Activated T-cell treated with anti-CD3 and anti-CD28 coated beads, Interleukin-2, amount 50 U/mL, for 72 hours (primary cell): ENCODE measurements around the gene LRRC4C. TPM values are rescaled to one million over a fixed set of nuclear protein-coding genes. Genes with fewer than 3 reads are reported as not detected.

ENCODE experiments used
- ATAC-seq, 2 donors: fragments of 150-1000 bp; cut with Tn5 transposase; replicated peaks in 1 of 2; 2 replicates each; pipeline ENCODE4 v1.10.0; 2021; ENCODE audit warnings: moderate library complexity in 2 of 2, mild to moderate bottlenecking in 1 of 2
- DNase-seq, 2 donors: peaks; one replicate each; pipeline ENCODE4 v3.0.0; 2021 to 2022; ENCODE audit warnings: mixed read lengths in 1 of 2
- H3K27ac Mint-ChIP-seq: one replicate; pipeline ENCODE4 v1.8.0; 2022; ENCODE audit warnings: mild to moderate bottlenecking, moderate library complexity, mixed read lengths
- H3K27me3 Mint-ChIP-seq: one replicate; pipeline ENCODE4 v1.8.0; 2022; ENCODE audit warnings: low read depth, mixed read lengths
- H3K36me3 Mint-ChIP-seq, 2 donors: one replicate each; pipeline ENCODE4 v1.8.0; 2022; ENCODE audit warnings: mixed read lengths in 2 of 2, mild to moderate bottlenecking in 1 of 2; ENCODE audit not compliant: insufficient read depth in 2 of 2
- H3K4me1 Mint-ChIP-seq: one replicate; pipeline ENCODE4 v1.8.0; 2022; ENCODE audit warnings: low read depth, mixed read lengths
- H3K4me3 Mint-ChIP-seq, 2 donors: one replicate each; pipeline ENCODE4 v1.8.0; 2022; ENCODE audit warnings: mild to moderate bottlenecking in 2 of 2, mixed read lengths in 2 of 2, moderate library complexity in 2 of 2
- H3K9me3 Mint-ChIP-seq, 2 donors: one replicate each; pipeline ENCODE4 v1.8.0; 2022; ENCODE audit warnings: mixed read lengths in 2 of 2
- total RNA-seq, 2 donors: library from RNA; stranded (reverse); gene quantifications; one replicate each; pipeline ENCODE4 v1.2.3, GENCODE V29; 2022

LRRC4C gene
- not detected for total RNA-seq

DNA sequence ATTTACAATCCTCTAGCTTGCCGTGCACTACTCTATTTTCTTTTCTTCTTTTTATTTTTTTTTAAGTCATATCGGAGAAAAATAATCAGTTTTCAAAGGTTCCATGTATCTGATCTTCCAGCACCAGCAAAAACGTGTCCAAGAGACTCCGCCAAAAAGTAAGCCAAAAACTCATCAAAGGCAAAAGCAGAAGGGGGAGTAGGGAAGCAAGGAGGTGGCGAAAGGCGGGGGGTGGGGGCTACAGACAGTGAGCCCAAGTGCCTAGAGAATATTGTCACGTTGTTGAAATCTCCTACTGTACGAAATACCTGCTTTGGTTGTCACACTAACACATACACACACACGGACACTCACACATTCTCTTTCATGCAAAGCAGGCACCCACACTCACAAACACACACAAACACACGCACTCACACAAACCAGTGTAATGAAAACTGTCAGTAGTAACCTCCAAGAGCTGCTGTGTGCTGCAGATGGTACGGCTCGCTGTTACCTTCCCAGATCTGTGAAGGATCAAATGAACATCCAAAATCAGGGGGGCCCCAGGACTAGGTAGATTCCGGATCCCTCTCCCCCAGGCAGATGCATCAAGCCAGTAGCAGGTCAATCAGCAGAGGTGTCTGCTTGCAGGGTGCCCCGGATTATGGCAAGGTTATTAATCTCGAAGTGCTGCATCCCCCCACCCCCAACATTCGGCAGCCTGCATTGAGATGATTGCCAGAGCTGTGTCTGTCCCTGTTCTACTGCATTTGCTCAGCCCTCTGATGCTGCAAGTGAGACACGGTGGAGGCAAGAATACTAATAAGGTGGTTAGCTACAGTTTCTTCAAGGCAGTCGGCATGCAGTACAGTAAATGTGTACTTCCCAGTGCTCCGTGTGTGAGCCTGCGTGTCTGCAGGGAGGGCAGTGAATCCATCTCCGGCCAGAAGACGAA lies at the start of gene LRRC4C:
Gene LRRC4C (minus strand): TSS at position 188 of the 937 bp plus-strand sequence.
- Mint-ChIP-seq H3K4me3 (no peak within 1 kb of the TSS), H3K36me3 (peaks cover 0 to 1% of the 10 kb centered on the region in 2 donors), H3K27me3 (peaks cover 23% of the 10 kb centered on the region), H3K4me1 (no peaks in the 10 kb centered on the region), H3K27ac (no peak within 1 kb of the TSS), H3K9me3 (peaks cover 2 to 6% of the 10 kb centered on the region in 2 donors)
- ATAC-seq (no peak), DNase-seq (no peak)

DNA sequence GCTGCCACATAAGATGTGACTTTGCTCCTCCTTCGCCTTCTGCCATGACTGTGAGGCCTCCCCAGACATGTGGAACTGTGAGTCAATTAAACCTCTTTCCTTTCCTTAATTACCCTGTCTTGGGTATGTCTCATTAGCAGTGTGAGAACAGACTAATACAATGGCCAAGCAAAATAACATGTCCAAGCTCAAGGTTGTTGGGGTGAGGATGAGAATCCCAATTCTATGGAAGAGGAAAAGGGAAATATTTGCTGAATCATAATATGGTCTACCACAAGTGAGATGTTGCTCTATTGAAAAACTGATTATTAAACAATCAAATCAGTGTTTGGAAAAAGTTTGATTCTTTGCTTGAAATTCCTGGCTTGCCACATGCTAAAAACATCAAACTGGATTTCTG lies 48.7 kb upstream of the LRRC4C start:
- no peak overlapping the region for H3K4me3 Mint-ChIP-seq
- H3K36me3 Mint-ChIP-seq = peaks cover 0 to 1% of the 10 kb centered on the region in 2 donors
- DNase-seq (no peak), ATAC-seq (no peak)
- no peaks in the 10 kb centered on the region for H3K27me3 Mint-ChIP-seq
- H3K4me1 Mint-ChIP-seq = no peaks in the 10 kb centered on the region
- peaks cover 9 to 14% of the 10 kb centered on the region in 2 donors for H3K9me3 Mint-ChIP-seq
- H3K27ac Mint-ChIP-seq = no peak overlapping the region

DNA sequence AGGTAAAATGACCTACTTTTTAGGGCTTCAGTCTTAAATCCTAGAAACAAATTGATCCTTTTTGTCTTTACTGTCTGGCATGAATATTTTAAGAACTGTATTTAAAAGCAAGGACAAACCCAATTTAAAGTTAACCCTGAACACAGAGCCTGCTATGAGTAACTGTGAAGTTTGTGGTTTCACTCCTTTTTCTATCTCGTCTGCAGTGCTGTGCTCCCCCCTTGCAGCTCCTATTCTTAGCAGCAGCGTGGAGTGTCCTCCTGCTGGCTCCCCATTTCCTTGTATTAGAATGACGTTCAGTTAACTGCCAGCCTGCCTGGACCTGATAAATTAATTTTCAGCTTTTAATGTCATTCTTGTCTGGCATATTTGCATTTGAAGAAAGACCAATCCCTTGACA lies 40.0 kb upstream of the LRRC4C start:
- Mint-ChIP-seq H3K27me3 (no peaks in the 10 kb centered on the region), H3K27ac (no peak overlapping the region), H3K4me1 (no peaks in the 10 kb centered on the region), H3K4me3 (no peak overlapping the region), H3K9me3 (peaks cover 15 to 18% of the 10 kb centered on the region in 2 donors), H3K36me3 (peaks cover 2 to 4% of the 10 kb centered on the region in 2 donors)
- ATAC-seq (no peak), DNase-seq (no peak)

DNA sequence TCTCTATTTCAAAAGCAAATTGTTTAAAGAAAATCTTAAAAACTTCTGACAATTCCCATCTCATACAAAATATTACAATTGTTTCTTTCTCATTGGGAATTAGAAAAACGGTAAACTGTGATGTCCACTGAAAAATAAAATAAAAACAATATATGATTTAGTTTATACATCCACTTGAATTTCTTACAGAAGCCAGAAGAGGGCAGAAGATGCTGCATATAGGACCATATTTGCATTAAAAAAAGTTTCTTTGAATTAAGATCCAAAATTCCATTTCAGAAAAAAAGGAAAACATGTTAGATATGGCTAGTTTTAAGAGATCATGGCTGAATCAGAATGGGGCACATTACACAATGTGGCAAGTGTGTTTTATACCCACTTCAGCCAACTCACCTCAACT lies 39.3 kb upstream of the LRRC4C start:
- peaks cover 2 to 4% of the 10 kb centered on the region in 2 donors for H3K36me3 Mint-ChIP-seq
- no peaks in the 10 kb centered on the region for H3K27me3 Mint-ChIP-seq
- no peak overlapping the region for H3K4me3 Mint-ChIP-seq
- no peak overlapping the region for H3K27ac Mint-ChIP-seq
- H3K9me3 Mint-ChIP-seq = peaks cover 13 to 18% of the 10 kb centered on the region in 2 donors
- no peaks in the 10 kb centered on the region for H3K4me1 Mint-ChIP-seq
- ATAC-seq (no peak), DNase-seq (no peak)

DNA sequence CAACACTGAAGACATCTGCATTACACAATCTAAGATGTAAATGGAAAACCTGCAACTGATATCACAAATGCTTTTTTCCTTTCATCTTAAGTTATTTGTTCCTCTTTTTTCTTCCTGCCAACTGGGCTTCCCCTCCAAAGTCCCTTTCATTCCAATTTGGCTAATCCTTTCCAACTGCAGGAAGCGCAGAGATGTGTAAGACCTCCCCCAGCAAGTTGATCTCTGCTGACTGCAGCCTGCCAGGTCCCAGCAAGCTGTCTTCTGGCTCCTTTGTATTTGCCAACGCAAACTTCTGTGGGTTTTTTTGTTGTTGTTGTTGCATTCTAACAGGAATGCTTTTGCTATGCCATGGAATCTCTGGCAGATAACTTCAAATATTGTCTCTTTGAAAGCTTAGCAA lies 38.5 kb upstream of the LRRC4C start:
- Mint-ChIP-seq H3K9me3 (peaks cover 12 to 18% of the 10 kb centered on the region in 2 donors), H3K36me3 (peaks cover 2 to 4% of the 10 kb centered on the region in 2 donors), H3K27me3 (no peaks in the 10 kb centered on the region), H3K27ac (no peak overlapping the region), H3K4me1 (no peaks in the 10 kb centered on the region), H3K4me3 (no peak overlapping the region)
- DNase-seq = no peak
- ATAC-seq = no peak

DNA sequence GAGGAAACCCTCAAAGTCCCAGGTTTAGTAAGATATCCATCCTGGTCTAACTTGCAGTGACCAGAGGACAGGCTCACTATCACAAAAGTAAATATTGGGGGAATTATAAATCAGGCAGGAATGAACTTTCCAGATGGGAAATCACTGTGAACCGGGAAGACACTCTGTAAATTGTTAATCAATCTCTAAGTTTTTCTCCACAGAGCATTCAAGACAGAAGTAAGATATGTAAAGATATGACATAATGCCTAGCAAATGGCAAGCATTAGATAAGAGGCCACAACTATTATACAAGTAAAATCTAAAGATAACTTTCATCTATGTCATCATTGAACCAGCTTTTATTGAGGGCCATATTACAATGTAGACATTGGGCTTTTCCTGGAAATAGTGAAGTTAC lies 35.3 kb upstream of the LRRC4C start:
- peaks cover 0 to 3% of the 10 kb centered on the region in 2 donors for H3K36me3 Mint-ChIP-seq
- no peaks in the 10 kb centered on the region for H3K4me1 Mint-ChIP-seq
- no peak overlapping the region for H3K27ac Mint-ChIP-seq
- DNase-seq (no peak), ATAC-seq (no peak)
- peaks cover 7 to 11% of the 10 kb centered on the region in 2 donors for H3K9me3 Mint-ChIP-seq
- H3K27me3 Mint-ChIP-seq = no peaks in the 10 kb centered on the region
- no peak overlapping the region for H3K4me3 Mint-ChIP-seq

DNA sequence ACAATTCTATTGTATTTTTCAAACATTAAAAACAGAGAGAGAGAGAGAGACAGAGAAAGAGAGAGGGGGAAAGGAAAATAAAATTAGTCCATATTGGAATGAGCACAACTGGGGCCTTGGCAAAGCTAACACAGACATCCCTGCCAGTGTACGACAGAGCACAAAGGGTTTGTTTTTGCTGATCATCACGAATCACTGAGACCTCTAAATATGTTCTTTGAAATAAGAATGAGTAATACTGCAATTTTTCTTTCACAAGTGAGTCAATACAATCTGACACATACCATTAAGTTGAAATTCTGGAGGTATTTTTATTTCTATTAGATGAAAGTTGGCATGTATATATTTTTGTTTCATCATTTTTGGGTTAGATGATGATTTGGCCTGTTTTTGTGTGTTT lies 27.0 kb upstream of the LRRC4C start:
- Mint-ChIP-seq H3K4me1 (no peaks in the 10 kb centered on the region), H3K9me3 (peaks cover 5 to 10% of the 10 kb centered on the region in 2 donors), H3K4me3 (no peak overlapping the region), H3K36me3 (peaks cover 0 to under 1% of the 10 kb centered on the region in 2 donors), H3K27me3 (no peaks in the 10 kb centered on the region), H3K27ac (no peak overlapping the region)
- no peak for ATAC-seq
- DNase-seq = no peak

DNA sequence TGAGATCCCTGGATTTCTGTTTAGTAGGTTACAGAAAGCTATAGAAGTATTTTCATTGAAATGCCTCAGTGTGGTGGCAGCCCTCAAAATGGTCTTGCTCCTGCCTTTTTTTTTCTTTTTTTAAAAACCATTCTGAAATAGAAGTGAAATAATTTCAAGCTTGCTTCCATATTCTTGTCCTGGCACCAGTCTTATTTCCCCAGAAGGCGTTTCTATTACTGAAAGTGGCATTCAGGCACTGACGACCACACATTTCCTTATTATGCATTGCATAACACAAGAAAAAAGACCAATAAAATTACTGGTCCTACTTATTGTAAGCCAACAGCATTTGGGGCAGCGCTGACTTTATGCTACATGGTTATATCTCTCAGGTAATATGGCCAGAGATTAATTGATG lies 24.5 kb upstream of the LRRC4C start:
- H3K4me1 Mint-ChIP-seq = no peaks in the 10 kb centered on the region
- no peak overlapping the region for H3K27ac Mint-ChIP-seq
- no peaks in the 10 kb centered on the region for H3K36me3 Mint-ChIP-seq
- H3K9me3 Mint-ChIP-seq = peaks cover 2 to 4% of the 10 kb centered on the region in 2 donors
- ATAC-seq (no peak), DNase-seq (no peak)
- H3K27me3 Mint-ChIP-seq = no peaks in the 10 kb centered on the region
- no peak overlapping the region for H3K4me3 Mint-ChIP-seq

DNA sequence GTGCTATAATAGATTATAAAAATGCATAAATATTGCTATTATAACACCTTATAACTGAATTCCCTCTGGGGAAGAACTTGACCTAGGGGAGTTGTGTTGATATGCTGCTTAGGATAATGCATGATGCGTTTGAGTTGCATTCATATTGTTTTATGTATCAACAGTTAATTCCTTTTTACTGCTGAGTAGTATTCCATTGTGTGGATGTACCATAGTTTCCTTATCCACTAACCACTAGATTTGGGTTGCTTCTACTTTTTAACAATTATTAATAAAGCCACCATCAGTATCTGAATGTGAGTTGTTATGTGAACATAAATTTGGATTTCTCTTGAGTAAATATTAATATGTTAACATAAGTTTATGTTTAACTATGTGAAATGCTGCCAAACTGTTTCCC lies 19.7 kb upstream of the LRRC4C start:
- Mint-ChIP-seq H3K36me3 (no peaks in the 10 kb centered on the region), H3K9me3 (peaks cover 4 to 6% of the 10 kb centered on the region in 2 donors), H3K27ac (no peak overlapping the region), H3K4me1 (no peaks in the 10 kb centered on the region), H3K27me3 (no peaks in the 10 kb centered on the region), H3K4me3 (no peak overlapping the region)
- no peak for DNase-seq
- no peak for ATAC-seq

DNA sequence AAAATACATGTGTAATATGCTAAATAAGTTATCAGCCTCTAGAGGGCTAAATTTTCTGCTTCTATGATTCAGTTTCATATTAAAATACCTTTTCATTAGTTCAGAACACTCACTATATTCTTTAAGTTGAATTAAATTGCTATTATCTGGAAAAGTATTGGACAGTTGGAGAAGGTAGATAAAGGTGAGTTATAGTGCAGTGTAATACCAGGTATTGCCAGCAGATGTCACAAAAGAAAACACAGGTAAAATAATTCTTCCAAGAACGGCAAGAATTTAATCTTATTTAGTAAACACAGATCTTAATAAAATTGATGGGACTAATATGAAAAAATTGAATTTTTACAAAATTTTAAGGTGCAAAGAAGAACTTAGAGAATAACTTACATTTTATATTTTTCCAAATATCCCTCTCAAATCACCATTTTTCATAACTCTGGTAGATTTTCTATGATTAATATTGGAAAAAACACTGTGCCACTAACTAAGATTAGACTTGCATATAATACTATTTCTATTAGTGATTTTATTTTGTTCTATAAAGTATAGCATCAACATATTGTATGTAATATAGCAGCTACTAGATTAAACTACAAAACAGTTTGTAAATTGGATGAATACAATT lies 1.7 kb upstream of the LRRC4C start:
- Mint-ChIP-seq H3K4me1 (no peaks in the 10 kb centered on the region), H3K36me3 (peaks cover 0 to 1% of the 10 kb centered on the region in 2 donors), H3K27ac (no peak overlapping the region), H3K27me3 (peaks cover 23% of the 10 kb centered on the region), H3K4me3 (no peak overlapping the region), H3K9me3 (peaks cover 2 to 4% of the 10 kb centered on the region in 2 donors)
- ATAC-seq (no peak), DNase-seq (peak in 1 of 2 donors; percentile 1)

DNA sequence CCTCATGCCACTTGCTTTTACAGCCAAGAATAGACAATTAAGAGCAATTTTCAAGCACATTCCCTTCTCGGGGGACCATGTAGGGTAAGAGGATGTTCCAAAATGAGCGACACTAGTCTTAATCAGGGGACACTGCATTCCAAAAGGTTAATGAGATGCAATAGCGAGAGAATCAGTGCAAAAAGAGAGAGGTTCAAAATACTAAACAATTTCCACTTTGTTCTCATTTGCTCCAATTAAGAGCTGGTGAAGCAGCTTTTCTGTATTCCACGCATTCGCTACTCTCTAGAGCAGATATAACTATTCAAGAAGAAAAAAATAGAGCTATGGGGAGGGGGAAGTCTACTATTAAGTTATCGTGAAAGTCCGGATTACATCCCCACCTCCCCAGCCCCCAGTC lies 811 bp downstream of the LRRC4C start:
- peaks cover 2 to 4% of the 10 kb centered on the region in 2 donors for H3K9me3 Mint-ChIP-seq
- ATAC-seq = no peak
- H3K27ac Mint-ChIP-seq = no peak overlapping the region

DNA sequence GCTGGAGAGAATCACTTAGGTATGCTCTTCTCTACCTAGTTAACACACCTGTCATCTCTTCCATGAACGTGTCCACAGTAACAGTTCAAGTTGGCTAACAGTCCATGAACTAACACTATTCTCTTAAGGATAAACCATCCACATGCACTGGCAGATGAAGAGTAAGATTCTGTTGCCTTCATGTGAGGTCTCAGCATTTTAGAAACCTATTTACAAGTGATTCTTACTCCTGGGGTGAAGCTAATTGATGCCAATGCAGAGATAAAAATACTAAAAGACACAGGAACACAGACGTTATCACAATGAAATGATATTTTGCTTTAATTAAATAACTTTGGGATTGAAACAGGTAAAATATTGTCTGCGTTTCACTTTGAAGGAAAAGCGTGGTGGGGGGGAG lies 1.3 kb downstream of the LRRC4C start:
- ATAC-seq (no peak), DNase-seq (no peak)
- Mint-ChIP-seq H3K4me3 (no peak overlapping the region), H3K9me3 (peaks cover 2 to 4% of the 10 kb centered on the region in 2 donors), H3K36me3 (peaks cover 0 to under 1% of the 10 kb centered on the region in 2 donors), H3K27me3 (peaks cover 23% of the 10 kb centered on the region), H3K27ac (no peak overlapping the region), H3K4me1 (no peaks in the 10 kb centered on the region)

More for the DNA sequence above, 811 bp downstream of the LRRC4C start:
- Mint-ChIP-seq H3K36me3 (peaks cover 0 to 1% of the 10 kb centered on the region in 2 donors), H3K27me3 (peaks cover 23% of the 10 kb centered on the region), H3K4me3 (no peak overlapping the region), H3K4me1 (no peaks in the 10 kb centered on the region)
- DNase-seq = no peak

DNA sequence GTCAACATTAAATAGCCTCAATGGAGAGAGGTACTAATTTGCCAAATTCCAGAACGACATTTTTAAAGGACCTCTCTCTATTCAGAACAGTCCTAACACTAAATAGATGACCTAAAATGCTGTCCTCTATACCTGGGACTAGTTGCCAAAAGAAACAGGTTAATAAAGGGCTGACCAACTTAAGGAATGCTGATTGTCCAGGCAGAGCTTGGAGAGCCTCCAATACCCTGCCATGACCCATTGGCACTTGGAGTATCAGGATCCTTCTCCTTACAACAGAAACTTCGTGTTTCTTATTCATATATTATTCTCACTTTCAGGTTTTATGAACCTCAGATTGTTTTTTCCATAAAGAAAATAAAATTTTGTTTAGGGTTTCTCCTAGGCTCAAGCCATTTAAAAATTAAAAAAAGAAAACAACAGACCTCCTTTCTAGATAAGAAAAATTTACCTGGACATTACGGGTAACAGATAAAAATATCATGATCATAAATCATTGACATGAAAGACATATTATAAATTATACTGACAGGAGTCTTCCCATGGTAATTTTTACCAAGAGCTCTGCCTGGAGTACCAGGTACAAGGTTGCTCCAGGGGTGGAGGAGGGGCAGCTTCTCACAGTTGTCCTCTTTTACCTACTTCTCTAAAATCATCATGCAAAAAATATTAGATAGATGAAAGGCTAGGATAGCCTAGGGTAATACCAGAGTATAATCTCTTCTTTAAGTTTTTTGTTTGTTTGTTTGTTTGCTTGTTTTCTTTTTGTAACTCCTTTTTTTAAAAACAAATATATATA lies 2.0 kb downstream of the LRRC4C start:
- no peaks in the 10 kb centered on the region for H3K4me1 Mint-ChIP-seq
- no peak for DNase-seq
- no peak overlapping the region for H3K27ac Mint-ChIP-seq
- H3K27me3 Mint-ChIP-seq = peaks cover 23% of the 10 kb centered on the region
- H3K9me3 Mint-ChIP-seq = peaks cover 2 to 4% of the 10 kb centered on the region in 2 donors
- H3K4me3 Mint-ChIP-seq = no peak overlapping the region
- ATAC-seq = no peak
- no peaks in the 10 kb centered on the region for H3K36me3 Mint-ChIP-seq
